IPS-NIHi7 (cell line): Measurements from ENCODE around the gene PLA2G2F.

Source experiments
- DNase-seq: peaks from one replicate; pipeline ENCODE4 v3.0.0; 2012; ENCODE audit warnings: mixed read lengths; ENCODE audit errors: extremely low spot score

PLA2G2F gene

GRCh38 chr1:20142001-20142710 is 3.0 kb downstream of the PLA2G2F start:
- no peak for DNase-seq

GRCh38 chr1:20143318-20143717 is 4.2 kb downstream of the PLA2G2F start:
- no peak for DNase-seq

- DNase-seq = no peak
These were observed 4.8 kb downstream of the PLA2G2F start for GRCh38 chr1:20143734-20144565.

GRCh38 chr1:20147846-20148570 is 8.9 kb downstream of the PLA2G2F start:
- DNase-seq = no peak

GRCh38 chr1:20148571-20149500 is 9.7 kb downstream of the PLA2G2F start:
- no peak for DNase-seq

GRCh38 chr1:20149601-20150325 is 10.6 kb downstream of the PLA2G2F start:
- DNase-seq = no peak

GRCh38 chr1:20150326-20150705 is 11.2 kb downstream of the PLA2G2F start:
- no peak for DNase-seq

- DNase-seq = no peak
These were observed 11.8 kb downstream of the PLA2G2F start for GRCh38 chr1:20150969-20151368.

- peak; percentile 96 for DNase-seq
These were observed 12.9 kb downstream of the PLA2G2F start for GRCh38 chr1:20151906-20152598.

- DNase-seq = no peak
These were observed 13.4 kb downstream of the PLA2G2F start for GRCh38 chr1:20152599-20152930.

GRCh38 chr1:20153000-20153418 is 13.9 kb downstream of the PLA2G2F start:
- peak; percentile 63 for DNase-seq

- DNase-seq = no peak
These were observed 15.2 kb downstream of the PLA2G2F start for GRCh38 chr1:20154301-20154831.

- no peak for DNase-seq
These were observed 19.4 kb downstream of the PLA2G2F start for GRCh38 chr1:20158358-20159070.

GRCh38 chr1:20160034-20160433 is 20.9 kb downstream of the PLA2G2F start:
- DNase-seq = no peak

GRCh38 chr1:20164694-20165202 is 25.6 kb downstream of the PLA2G2F start:
- DNase-seq = no peak

GRCh38 chr1:20165522-20165951 is 26.4 kb downstream of the PLA2G2F start:
- DNase-seq = peak; percentile 59

GRCh38 chr1:20166051-20166450 is 26.9 kb downstream of the PLA2G2F start:
- no peak for DNase-seq

- no peak for DNase-seq
These were observed 28.0 kb downstream of the PLA2G2F start for GRCh38 chr1:20167126-20167525.
